ENCODE measurements around the gene HOXD3. TPM values are rescaled to one million over a fixed set of nuclear protein-coding genes. Genes with fewer than 3 reads are reported as not detected.

Gene HOXD3
- total RNA-seq, 1 donor from 2014 or later = not detected

- intact Hi-C loops (cut with micrococcal nuclease) = no loop called here
Observed at GRCh38 chr2:176120364-176121189, 36.5 kb upstream of the HOXD3 start.

- intact Hi-C loops (cut with micrococcal nuclease) = loop anchor here (2.0 kb wide), 1 partner anchor 39 kb away; no protein-coding TSS in a partner anchor
Observed at GRCh38 chr2:176121190-176122051, 35.7 kb upstream of the HOXD3 start.

GRCh38 chr2:176122052-176122682, 34.9 kb upstream of the HOXD3 start:
- intact Hi-C loops (cut with micrococcal nuclease) = loop anchor here (2.0 kb wide), 1 partner anchor 39 kb away; no protein-coding TSS in a partner anchor

GRCh38 chr2:176122683-176123410, 34.3 kb upstream of the HOXD3 start, which contains the start of gene HOXD9:
TSS of gene HOXD9 (plus strand) at chr2:176122719. CDS start at chr2:176122769, 50 bp downstream.
- intact Hi-C loops (cut with micrococcal nuclease) = loop anchor here (2.0 kb wide), 1 partner anchor 38 kb away; no protein-coding TSS in a partner anchor

GRCh38 chr2:176123411-176124109, 33.5 kb upstream of the HOXD3 start:
- intact Hi-C loops (cut with micrococcal nuclease) = loop anchor here (2.0 kb wide), 1 partner anchor 37 kb away; no protein-coding TSS in a partner anchor

GRCh38 chr2:176124110-176124946, 32.8 kb upstream of the HOXD3 start:
- intact Hi-C loops (cut with micrococcal nuclease) = no loop called here

- intact Hi-C loops (cut with micrococcal nuclease) = no loop called here
Observed at GRCh38 chr2:176124947-176125771, 31.9 kb upstream of the HOXD3 start.

- intact Hi-C loops (cut with micrococcal nuclease) = loop anchor here (2.0 kb wide), 2 partner anchors 429 to 1023 kb away; no protein-coding TSS in a partner anchor
Observed at GRCh38 chr2:176125772-176126054, 31.4 kb upstream of the HOXD3 start.

GRCh38 chr2:176126929-176127773, 30.0 kb upstream of the HOXD3 start:
- intact Hi-C loops (cut with micrococcal nuclease) = loop anchor here (1.0 to 2.0 kb wide), 5 partner anchors 328 to 1022 kb away; no protein-coding TSS in a partner anchor

- intact Hi-C loops (cut with micrococcal nuclease) = loop anchor here (1.0 to 2.0 kb wide), 5 partner anchors 328 to 1021 kb away; no protein-coding TSS in a partner anchor
Observed at GRCh38 chr2:176127774-176128072, 29.4 kb upstream of the HOXD3 start.

GRCh38 chr2:176128172-176128981, 28.7 kb upstream of the HOXD3 start:
- intact Hi-C loops (cut with micrococcal nuclease) = no loop called here

GRCh38 chr2:176128982-176129796, 27.9 kb upstream of the HOXD3 start, which contains the start of gene HOXD8:
TSS of gene HOXD8 (plus strand) at chr2:176129705. CDS start at chr2:176130367, 662 bp downstream.
- intact Hi-C loops (cut with micrococcal nuclease) = no loop called here

GRCh38 chr2:176129813-176130146, 27.3 kb upstream of the HOXD3 start:
- intact Hi-C loops (cut with micrococcal nuclease) = loop anchor here (2.0 to 10.0 kb wide), 4 partner anchors 19 to 685 kb away; partner anchors contain the start of gene EVX2

GRCh38 chr2:176130147-176130956, 26.8 kb upstream of the HOXD3 start:
- intact Hi-C loops (cut with micrococcal nuclease) = loop anchor here (2.0 to 10.0 kb wide), 4 partner anchors 20 to 684 kb away; partner anchors contain the start of gene EVX2
